Stimulated activated CD8-positive, alpha-beta memory T cell treated with anti-CD3 and anti-CD28 coated beads, Interleukin-12 subunit alpha, Interleukin-12 subunit beta, amount 100 ng/mL, for 1 hour (primary cell): ENCODE results near the gene SNX24.
A peak's percentile ranks its signal among the peaks of the same experiment; 100 is the strongest.
"Not testable (repeated sequence)": the region's sequence is repeated elsewhere in the genome, so short reads cannot be mapped to it uniquely, and the experiment has no call there.

ENCODE experiments used
- DNase-seq: peaks from one replicate; pipeline ENCODE4 v3.0.0-alpha.2; 2020; ENCODE audit warnings: low read depth

SNX24 gene

GRCh38 chr5:122845229-122846050, at the start of gene SNX24:
TSS of gene SNX24 (plus strand) at chr5:122845613. CDS start at chr5:122845634, 21 bp downstream.
- peak; percentile 44 for DNase-seq

GRCh38 chr5:122805481-122805880, 39.9 kb upstream of the SNX24 start:
- no peak for DNase-seq

GRCh38 chr5:122810405-122810804, 35.0 kb upstream of the SNX24 start:
- no peak for DNase-seq

- DNase-seq: no peak
Measured at GRCh38 chr5:122815218-122815767, 30.1 kb upstream of the SNX24 start.

GRCh38 chr5:122816756-122817155, 28.7 kb upstream of the SNX24 start:
- no peak for DNase-seq

- no peak for DNase-seq
Measured at GRCh38 chr5:122831984-122832383, 13.4 kb upstream of the SNX24 start.

- DNase-seq: no peak
Measured at GRCh38 chr5:122835681-122836080, 9.7 kb upstream of the SNX24 start.

GRCh38 chr5:122836947-122837346, 8.5 kb upstream of the SNX24 start:
- no peak for DNase-seq

GRCh38 chr5:122839731-122840130, 5.7 kb upstream of the SNX24 start:
- DNase-seq: no peak

GRCh38 chr5:122842016-122842580, 3.3 kb upstream of the SNX24 start:
- no peak for DNase-seq

GRCh38 chr5:122844136-122844909, 1.1 kb upstream of the SNX24 start:
- DNase-seq: no peak

- DNase-seq: no peak
Measured at GRCh38 chr5:122844910-122845228, 544 bp upstream of the SNX24 start.

GRCh38 chr5:122846051-122846550, 688 bp downstream of the SNX24 start:
- DNase-seq: no peak

GRCh38 chr5:122847687-122848081, 2.3 kb downstream of the SNX24 start:
- no peak for DNase-seq

- DNase-seq: no peak
Measured at GRCh38 chr5:122849771-122850170, 4.4 kb downstream of the SNX24 start.

GRCh38 chr5:122857538-122857937, 12.1 kb downstream of the SNX24 start:
- DNase-seq: not testable (repeated sequence)

- DNase-seq: no peak
Measured at GRCh38 chr5:122858451-122858850, 13.0 kb downstream of the SNX24 start.

GRCh38 chr5:122863240-122863639, 17.8 kb downstream of the SNX24 start:
- DNase-seq: no peak

GRCh38 chr5:122863721-122864120, 18.3 kb downstream of the SNX24 start:
- DNase-seq: no peak

GRCh38 chr5:122864400-122864799, 19.0 kb downstream of the SNX24 start:
- DNase-seq: no peak

GRCh38 chr5:122864842-122865241, 19.4 kb downstream of the SNX24 start:
- no peak for DNase-seq

- no peak for DNase-seq
Measured at GRCh38 chr5:122870219-122870856, 24.9 kb downstream of the SNX24 start.
